HepG2 (cell line): ENCODE results near the gene ZNF79. TPM values are rescaled to one million over a fixed set of nuclear protein-coding genes. Genes with fewer than 3 reads are reported as not detected.

Experiments
- KLF9 ChIP-seq: IDR thresholded peaks from 2 replicates; pipeline ENCODE4 v1.6.1; 2016; ENCODE audit warnings: low read depth
- SALL1 ChIP-seq: sonication (generic); formaldehyde crosslinking; IDR thresholded peaks from 2 replicates; pipeline ENCODE4 v1.8.0; 2022; ENCODE audit warnings: mild to moderate bottlenecking, missing genetic modification reagents
- SNAPC2 ChIP-seq: sonication (generic); formaldehyde crosslinking; IDR thresholded peaks from 2 replicates; pipeline ENCODE4 v1.8.1; 2022; ENCODE audit warnings: mild to moderate bottlenecking, missing genetic modification reagents
- SP2 ChIP-seq: sonication (generic); formaldehyde crosslinking; IDR thresholded peaks from 2 replicates; pipeline ENCODE4 v1.5.1; 2020; ENCODE audit warnings: mild to moderate bottlenecking, missing genetic modification reagents
- SPEN ChIP-seq: sonication (generic); formaldehyde crosslinking; IDR thresholded peaks from 2 replicates; pipeline ENCODE4 v1.5.1; 2020; ENCODE audit warnings: low read depth, mild to moderate bottlenecking, missing genetic modification reagents
- TAF15 ChIP-seq: fragments of 200-400 bp; formaldehyde crosslinking; IDR thresholded peaks from one replicate; pipeline ENCODE4 v1.6.1; 2018; ENCODE audit warnings: mild to moderate bottlenecking, low read depth, low read length; ENCODE audit not compliant: poor library complexity, severe bottlenecking
- TCF7L2 ChIP-seq: IDR thresholded peaks from 2 replicates; pipeline ENCODE4 v1.6.1; 2011; ENCODE audit warnings: mild to moderate bottlenecking, low read depth, low read length, moderate library complexity
- YEATS2 ChIP-seq: sonication (generic); formaldehyde crosslinking; IDR thresholded peaks from 2 replicates; pipeline ENCODE4 v1.4.0; 2020; ENCODE audit warnings: missing genetic modification reagents, borderline replicate concordance
- ZBTB10 ChIP-seq: sonication (generic); formaldehyde crosslinking; IDR thresholded peaks from 2 replicates; pipeline ENCODE4 v1.4.0; 2020; ENCODE audit warnings: missing genetic modification reagents, borderline replicate concordance
- ZBTB39 ChIP-seq: sonication (generic); formaldehyde crosslinking; IDR thresholded peaks from 2 replicates; pipeline ENCODE4 v1.5.0; 2020; ENCODE audit warnings: missing genetic modification reagents
- ZC3H4 ChIP-seq: sonication (generic); formaldehyde crosslinking; IDR thresholded peaks from 2 replicates; pipeline ENCODE4 v1.4.0; 2020; ENCODE audit warnings: missing genetic modification reagents, borderline replicate concordance
- ZFP91 ChIP-seq: sonication (generic); formaldehyde crosslinking; IDR thresholded peaks from 2 replicates; pipeline ENCODE4 v1.9.0; 2022; ENCODE audit warnings: missing genetic modification reagents, mild to moderate bottlenecking, borderline replicate concordance
- ZNF724P ChIP-seq: sonication (generic); formaldehyde crosslinking; IDR thresholded peaks from 2 replicates; pipeline ENCODE4 v1.8.0; 2022; ENCODE audit warnings: missing genetic modification reagents, borderline replicate concordance
- ZNF747 ChIP-seq: sonication (generic); formaldehyde crosslinking; IDR thresholded peaks from 2 replicates; pipeline ENCODE4 v1.8.1; 2023; ENCODE audit warnings: missing genetic modification reagents, mild to moderate bottlenecking, borderline replicate concordance
- ZSCAN25 ChIP-seq: sonication (generic); formaldehyde crosslinking; IDR thresholded peaks from 2 replicates; pipeline ENCODE4 v1.8.0; 2022; ENCODE audit warnings: mild to moderate bottlenecking, missing genetic modification reagents
- polyA plus RNA-seq, 8 experiments: library from polyadenylated mRNA; depleted of rRNA in 3 of 8; stranded (reverse) in 7 of 8; unstranded in 1 of 8; fragments of >200 nt; fragmentation: Illumina TruSeq in 4 of 8; extraction: Trizol in 4 of 8; gene quantifications; 2 replicates each; pipeline versions ENCODE4 v1.2.1 to v1.2.3, GENCODE V29; 2011 to 2016; ENCODE audit warnings: low read depth in 4 of 8, missing spikeins in 1 of 8, mixed read lengths in 1 of 8; ENCODE audit not compliant: insufficient read depth in 1 of 8
- total RNA-seq, 5 experiments: library from RNA; depleted of rRNA; stranded (reverse); fragments of >200 nt; fragmentation: Illumina TruSeq; extraction: Trizol; gene quantifications; 2 replicates each; pipeline ENCODE4 v1.2.3, GENCODE V29; 2016; ENCODE audit warnings: low read depth in 1 of 5

ZNF79 gene
- total and polyA plus RNA-seq, 2 of the 13 experiments (the other 11 are each of a cell fraction or from before 2014, with no cell fraction given) = 3.7 to 8.1 TPM

GRCh38 chr9:127390563-127390962, 33.6 kb upstream of the ZNF79 start (continued):
- TF ChIP-seq ZBTB10 (CRISPR knock-in tag) = no peak; the same call in 1 of the 2 replicates
- no peak for TF ChIP-seq KLF9 (CRISPR knock-in tag)
- TF ChIP-seq YEATS2 (CRISPR knock-in tag) = peak; percentile 74; the same call in 1 of the 2 replicates
- peak; percentile 79; the same call in 1 of the 2 replicates for TF ChIP-seq TCF7L2
- TF ChIP-seq SP2 = no peak
- TF ChIP-seq ZFP91 (CRISPR knock-in tag) = peak; percentile 51; the same call in 1 of the 2 replicates
- TF ChIP-seq ZNF724P (CRISPR knock-in tag) = no peak
- TF ChIP-seq SNAPC2 (CRISPR knock-in tag) = no peak
- TF ChIP-seq SPEN (CRISPR knock-in tag) = peak; percentile 57; the same call in 1 of the 2 replicates
- TF ChIP-seq ZC3H4 (CRISPR knock-in tag) = no peak
- TF ChIP-seq SALL1 (CRISPR knock-in tag) = peak; percentile 93
- TF ChIP-seq ZSCAN25 (CRISPR knock-in tag) = peak; percentile 22; the same call in 1 of the 2 replicates
- peak; percentile 60; the same call in 1 of the 2 replicates for TF ChIP-seq ZNF747 (CRISPR knock-in tag)
- no peak for TF ChIP-seq ZBTB39 (CRISPR knock-in tag)
- TF ChIP-seq TAF15 = no peak
